ENCODE results near the gene KRT6A.

The KRT6A gene

DNA sequence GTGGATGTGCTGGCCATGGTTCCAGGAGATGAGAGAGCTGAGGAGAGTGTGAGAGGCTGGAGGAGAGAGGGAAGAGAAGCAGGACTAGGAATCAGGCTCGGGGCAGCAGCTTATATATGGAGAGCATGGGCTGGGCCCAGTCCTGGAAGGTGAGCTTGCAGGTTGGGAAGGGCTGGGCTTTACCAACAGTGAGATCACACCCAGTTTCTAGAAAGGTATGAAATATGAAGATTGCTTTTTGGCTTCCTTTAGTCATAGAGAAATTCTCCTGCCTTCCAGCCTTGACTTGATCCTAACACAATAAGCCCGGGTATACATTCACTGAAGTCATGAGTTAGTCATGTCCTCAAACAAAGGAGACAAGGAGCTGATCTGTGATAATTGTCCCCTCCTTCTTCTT, at the start of gene KRT6A:
Gene KRT6A (minus strand): TSS at position 86 of the 400 bp plus-strand sequence. CDS start 69 bp downstream, at position 17.
- DNase-seq = no peak

DNA sequence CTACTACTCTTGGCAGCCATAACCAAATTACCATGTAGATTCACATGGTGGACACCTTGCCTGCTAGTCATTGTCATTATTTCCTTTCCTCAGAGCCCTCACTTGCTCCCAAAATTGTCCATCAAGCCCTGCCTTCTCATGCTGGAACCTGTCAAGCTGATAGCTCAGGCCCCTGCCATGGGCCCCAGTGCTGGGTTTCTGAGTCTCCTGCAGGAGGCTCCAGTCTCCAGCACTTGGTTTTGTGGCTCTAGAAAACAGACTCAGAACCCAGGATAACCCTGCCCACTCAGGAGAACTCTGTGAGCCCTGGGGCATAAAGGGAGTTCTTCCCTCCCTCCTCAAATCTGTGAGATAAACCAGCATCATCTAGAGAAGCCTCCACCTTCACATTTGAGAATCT, 49.1 kb upstream of the KRT6A start:
- no peak for DNase-seq

DNA sequence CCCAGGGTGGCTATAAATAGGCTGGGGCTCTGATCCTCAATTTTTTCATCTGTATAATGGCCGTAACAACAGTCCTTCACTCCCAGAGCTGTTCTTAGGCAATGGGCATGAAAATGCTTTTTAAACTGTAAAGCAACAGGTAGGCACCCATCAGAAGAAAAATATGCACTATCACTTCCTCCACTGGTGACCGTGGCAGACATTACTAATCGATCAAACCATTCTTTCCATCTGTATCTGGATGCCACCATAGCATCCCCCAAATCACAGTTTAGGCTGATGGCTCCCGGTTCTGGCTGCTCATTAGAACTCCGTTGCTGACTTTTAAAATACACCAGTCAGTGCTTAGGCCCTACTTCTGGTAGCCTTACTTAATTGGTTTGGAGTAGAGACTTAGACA, 48.7 kb upstream of the KRT6A start:
- DNase-seq = no peak

DNA sequence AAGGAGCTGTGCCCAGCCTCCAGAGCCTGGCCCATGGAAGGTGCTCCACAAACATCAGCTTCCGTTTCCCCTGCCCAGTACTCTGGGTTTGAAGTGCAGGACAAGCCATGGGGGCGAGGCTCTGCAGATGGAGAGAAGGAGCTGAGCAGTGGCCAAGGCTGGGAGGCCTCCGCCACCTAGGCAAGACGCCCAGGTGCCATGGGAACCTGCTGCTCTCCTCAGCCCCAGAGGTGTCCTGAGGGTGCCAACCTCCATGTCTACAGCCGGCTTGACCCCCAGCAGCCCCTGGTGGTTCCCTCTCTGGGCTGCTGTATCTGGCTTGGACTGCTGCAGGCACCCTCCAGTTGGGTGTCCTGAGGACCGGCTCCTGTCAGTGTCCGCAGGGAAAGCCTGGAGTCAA, 47.5 kb upstream of the KRT6A start:
- no peak for DNase-seq

DNA sequence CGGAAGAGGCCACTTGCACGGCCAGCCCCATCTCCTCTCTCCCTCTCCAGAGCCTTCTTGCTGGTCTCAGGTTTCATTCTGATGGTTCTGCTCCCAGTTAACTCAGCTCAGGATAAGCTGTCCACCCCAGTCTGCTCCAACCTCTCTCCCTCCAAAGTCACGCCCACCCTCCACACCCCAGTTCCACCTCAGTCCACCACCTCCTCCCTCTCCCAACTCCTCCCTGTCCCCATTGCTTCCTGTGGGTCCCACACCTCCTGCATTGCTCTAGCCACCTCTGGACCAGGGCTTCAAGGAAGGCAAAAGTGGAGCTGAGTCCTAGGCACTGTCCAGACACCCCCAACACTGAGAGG, 46.7 kb upstream of the KRT6A start:
- DNase-seq = no peak

DNA sequence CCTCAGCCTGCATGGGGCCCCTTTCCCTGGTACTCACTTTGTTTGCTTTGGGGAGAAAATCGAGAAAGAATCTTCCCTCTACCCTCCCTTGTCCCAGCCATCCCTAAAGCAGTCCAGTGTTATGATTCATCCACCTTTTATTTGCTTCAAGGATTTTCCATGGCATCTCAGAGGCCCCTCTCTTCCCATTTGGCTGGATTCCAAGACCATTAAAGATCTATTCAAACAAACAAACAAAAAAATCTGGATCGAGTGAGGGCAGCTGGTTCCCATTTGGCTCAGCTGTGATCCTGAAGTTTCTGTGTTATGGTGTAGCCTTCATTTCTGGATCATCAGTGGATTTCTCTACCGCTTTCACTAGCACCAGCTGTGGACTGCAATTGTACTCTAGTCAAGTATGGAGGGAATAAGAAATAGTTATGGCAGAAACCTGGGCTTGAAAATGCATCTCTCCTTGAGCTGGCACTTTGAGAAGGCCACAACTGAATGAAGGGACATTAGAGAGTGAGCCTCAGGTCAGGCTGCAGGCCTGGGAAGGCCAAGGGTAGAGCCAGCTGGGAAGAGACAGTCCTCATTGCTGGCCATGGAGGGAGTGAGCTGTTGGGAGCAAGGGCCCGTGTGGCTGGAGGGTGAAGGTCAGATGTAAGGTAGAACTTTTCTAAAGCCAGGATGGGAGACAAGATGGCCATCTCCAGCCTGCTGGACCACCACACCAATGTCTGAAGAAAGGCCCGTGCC, 46.2 kb upstream of the KRT6A start:
- no peak for DNase-seq

DNA sequence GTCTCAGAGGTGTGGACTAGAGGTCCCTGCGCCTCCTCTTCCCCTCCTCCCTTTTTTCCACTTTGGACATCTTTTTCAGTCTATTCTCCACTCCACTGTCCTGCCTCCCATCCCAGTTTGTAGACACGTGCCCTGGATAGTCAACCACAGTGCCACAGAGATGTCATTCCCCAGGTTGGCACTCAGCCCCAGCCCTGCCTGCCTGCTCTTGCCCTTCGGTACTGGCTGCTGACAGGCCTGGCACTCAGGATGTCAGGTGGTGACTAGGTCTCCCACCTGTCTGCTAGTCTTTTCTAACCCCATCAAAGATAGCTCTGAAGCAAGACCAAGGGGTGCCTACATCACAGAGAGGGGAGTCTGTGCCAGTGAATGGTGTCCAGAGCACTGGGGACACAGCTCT, 44.0 kb upstream of the KRT6A start:
- DNase-seq = no peak

DNA sequence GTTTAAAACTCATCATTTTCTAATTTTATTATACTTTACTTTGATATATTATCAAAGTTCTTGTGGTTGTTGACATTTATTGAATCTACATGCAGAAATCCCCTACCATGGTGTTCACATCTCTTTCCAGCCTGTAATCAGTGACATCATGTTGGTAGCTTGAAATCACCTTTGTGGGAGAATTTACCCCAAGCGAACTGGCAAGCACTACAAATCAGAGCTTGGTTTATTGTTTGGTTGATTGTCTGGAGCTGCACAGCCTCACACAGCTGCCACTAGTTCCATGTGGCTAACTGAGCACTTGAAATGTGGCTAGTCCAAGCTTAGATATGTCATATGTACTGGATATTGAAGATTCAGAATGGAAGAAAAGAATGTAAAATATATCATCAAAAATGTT, 42.5 kb upstream of the KRT6A start:
- no peak for DNase-seq

DNA sequence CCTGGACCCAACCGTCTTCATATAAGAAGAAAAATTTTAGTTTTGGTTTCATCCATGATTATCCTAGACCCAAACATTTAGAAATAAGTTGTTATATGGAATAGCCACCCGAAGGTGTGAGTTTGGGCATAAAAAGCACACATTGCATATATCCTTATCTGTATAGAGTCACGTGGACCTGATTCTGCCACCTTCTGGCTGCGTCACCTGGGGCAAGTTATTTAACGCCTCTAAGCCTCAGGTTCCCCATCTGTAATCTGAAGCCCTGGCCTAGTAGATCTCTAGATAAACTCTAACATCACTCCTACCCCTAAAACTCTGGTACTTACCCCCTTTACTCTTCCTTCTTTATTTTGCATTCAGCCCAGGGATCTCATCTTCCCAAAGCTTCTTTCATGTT, 41.4 kb upstream of the KRT6A start:
- no peak for DNase-seq

DNA sequence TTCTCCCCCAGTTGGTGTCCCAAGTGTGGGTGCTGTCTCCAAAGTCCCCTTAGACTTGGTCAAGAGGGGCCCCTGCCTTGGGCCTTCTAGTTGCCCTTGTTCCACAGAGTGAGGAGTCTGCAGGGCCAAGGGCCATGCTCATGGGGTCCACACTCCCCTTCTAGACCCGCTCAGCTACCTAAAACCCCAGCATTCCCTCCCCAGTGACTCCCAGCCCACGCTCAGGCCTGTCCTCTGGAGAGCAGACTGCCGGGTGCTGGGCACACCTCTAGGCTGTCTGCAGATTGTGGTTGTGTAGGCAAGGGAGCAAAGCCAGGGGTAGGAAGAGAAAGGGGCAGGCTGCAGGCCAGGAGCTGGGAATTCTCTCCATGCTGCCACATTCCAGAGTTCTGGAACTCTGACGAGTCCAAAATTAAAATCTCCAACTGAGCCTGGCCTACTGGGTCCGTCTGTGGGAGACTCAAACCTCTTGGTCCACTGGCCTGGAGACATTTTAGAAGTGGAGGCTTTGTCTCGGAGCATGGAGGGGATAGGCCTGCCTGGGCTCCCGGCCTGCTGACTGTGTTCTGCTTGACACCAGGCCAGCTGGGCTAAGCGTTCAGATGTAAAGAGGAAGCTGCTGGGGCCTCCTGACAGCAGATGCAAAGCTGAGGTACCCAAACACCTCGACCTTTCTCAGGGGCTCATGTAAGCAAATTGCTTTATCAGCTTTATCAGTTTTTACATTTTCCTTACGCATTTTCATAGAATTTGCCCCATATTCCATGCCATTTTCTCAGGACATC, 40.8 kb upstream of the KRT6A start:
- DNase-seq = no peak

DNA sequence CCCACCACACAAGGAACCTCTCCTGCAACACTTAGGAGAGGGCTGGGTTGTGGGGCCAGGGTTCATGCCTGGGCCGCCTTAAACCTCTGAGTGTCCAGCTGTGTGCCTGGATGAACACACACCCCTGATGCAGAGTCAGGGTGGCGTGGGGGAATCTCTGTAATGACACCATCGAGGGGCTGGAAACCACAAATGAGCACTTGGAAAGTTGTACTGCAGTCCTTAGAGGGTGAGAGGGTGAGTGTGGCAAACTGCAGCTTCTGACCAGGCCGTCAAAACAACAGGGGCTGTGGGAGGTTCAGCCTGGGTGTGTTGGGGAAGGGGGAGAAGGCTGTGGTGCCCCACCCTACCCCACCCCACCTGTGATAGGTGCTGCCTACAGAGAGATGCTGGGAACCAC, 39.6 kb upstream of the KRT6A start:
- no peak for DNase-seq

DNA sequence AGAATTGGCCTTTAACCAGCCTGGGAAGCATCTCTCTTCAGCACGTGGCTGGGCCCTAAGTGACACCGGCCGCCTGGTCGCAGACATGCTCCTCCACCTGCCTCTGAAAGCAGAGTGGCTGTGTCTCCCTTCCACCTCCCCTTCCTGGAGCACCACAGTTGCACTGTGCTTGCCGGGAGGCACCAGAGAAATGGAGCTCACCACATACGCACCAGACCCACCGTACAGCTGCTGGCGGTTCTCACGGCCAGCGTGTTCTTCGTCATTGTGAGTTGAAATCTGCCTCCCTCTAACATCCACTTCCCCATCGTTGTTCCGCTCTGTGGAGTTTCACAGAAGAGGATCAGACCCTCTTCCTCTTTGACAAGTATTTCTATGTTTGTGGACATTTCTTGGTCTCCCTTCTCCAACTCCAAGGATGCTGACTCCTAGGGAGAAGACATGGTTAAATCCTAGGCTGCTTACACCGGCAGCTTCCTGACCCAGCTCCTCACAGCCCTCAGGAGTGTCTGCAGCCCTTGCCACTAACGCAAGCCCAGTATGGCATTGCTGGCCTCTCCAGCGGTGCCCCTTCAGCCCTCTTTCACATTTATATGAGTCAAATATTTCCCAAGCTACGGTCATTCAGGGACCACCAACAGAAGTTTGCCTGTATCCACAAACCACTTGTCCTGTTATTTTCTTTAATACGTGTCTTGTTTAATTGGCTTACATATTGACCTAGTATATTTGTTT, 38.7 kb upstream of the KRT6A start:
- DNase-seq = no peak

DNA sequence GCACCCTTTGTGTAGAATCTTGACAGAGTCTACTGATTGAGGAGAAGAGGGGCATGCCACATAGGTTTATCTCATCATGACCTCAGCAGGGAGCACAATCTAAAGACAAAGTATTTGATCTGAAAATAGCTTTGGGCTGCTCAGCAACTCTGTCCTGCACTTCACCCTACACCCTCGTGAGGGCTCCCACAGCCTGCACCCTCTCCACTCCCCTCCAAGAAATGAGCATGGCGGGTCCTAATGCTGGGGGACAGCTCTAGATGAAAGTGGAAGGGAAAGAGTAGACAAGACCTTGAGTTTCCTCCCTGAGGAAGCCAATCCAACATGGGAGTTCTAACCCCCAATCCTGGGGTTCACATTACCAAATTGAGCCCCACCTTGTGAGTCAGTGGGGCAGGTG, 37.8 kb upstream of the KRT6A start:
- DNase-seq = no peak

DNA sequence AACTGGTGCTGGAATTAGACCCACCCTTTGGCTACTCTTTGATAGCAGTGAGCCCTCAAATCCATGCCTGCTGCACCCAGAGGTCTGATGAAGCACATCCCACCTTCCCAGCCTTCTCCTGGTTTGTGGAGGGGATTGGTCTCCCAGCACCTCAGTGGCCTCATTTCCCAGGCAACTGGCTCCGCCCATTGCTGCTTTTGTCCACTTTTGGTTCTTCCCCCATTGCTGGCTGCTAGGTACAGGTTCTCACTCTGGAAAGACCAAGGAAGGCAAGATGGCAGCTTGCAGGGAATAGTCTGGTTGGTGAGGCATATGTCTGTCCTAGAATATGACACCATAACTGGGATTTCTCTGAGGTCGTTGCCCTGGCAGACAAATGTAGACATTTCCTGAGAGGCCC, 37.3 kb upstream of the KRT6A start:
- no peak for DNase-seq

DNA sequence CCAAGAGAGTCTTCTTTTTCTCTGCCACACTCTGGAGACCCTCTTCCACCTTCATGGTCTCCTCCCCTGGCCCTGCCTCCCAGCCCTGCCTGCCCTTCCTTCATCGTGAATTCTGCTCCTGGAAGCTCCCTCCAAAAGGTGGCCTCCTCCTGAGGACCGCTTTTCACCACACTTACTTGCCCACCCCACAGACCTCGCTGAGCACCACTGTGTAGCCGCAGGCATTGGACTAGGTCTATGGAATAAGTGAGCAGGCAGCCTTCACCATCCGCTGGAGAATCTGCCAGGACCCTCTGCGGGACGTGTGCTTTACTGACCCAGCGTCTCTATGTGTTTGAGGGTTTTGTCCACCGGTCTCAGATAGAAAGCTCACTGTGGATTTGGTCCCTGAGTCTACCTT, 36.8 kb upstream of the KRT6A start:
- DNase-seq = no peak

DNA sequence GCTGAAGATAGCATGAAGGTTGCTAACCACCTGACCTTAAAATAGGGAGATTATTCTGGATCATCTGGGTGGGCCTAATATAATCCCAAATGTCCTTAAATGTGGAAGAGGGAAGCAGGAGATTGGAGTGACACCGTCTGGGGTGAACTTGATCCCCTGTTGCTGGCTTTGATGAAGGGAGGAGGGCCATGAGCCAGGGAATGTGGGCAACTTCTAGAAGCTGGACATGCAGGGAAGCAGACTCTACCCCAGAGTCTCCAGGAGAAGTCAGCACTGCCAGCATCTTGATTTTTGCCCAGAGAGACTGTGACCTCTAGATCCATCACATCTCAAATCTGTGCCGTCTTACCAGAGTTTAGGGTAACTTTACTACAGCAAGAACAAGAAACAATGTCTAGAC, 36.4 kb upstream of the KRT6A start:
- DNase-seq = no peak

DNA sequence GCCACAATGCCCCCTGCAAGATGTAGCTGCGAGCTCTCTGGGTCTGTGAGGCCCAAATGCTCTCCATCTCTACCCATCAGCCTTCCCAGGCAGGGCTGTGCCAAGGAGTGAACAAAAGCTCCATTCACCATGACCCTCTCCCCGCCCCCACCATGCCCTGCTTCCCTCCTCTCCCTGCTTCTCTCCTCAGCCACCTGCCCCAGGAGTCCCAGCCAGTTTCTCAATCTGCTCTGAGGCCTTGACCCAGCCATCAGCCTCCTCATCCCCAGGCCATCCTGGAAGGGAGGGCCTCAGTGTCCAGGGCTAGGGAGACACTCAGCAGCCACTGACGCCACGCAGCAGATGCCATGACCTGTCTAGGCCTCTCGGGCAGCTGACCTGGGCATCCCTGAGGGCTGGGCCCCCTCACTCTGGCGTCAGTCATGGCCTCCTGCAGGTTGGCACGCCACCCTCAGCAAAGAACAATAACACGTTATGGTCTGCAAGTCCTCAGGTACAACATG, 35.6 kb upstream of the KRT6A start:
- DNase-seq = no peak

DNA sequence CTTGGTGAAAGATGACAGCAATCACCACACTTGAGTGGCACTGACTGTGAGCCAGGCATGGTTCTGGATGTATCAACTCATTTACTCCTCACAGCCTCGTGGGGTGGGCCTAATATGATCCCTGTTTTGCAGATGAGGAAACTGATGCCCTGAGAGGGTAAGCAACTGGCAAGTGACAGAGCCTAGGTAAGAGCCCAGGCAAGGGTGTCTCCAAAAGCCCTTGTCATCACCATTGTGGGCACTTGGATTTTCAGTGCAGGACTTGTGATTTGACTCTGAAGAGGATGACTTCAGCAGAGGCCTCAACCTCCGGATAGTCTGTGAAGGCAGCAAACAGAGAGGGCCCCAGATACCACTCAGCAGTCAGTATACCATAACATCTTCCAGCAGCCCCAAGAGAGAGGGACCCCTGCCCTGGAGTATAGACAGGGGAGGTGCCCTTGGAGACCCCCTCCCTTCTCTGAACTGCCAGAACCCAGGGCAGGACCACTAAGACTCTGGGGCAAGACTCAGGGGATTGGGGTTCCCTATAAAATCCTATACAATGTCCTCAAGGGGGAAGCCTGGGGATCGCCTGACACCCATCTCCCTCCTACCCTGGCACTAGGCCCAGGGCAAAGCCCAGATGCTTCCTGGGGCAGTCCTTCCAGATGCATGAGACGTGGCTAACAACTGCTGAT, 34.2 kb upstream of the KRT6A start:
- DNase-seq = no peak

DNA sequence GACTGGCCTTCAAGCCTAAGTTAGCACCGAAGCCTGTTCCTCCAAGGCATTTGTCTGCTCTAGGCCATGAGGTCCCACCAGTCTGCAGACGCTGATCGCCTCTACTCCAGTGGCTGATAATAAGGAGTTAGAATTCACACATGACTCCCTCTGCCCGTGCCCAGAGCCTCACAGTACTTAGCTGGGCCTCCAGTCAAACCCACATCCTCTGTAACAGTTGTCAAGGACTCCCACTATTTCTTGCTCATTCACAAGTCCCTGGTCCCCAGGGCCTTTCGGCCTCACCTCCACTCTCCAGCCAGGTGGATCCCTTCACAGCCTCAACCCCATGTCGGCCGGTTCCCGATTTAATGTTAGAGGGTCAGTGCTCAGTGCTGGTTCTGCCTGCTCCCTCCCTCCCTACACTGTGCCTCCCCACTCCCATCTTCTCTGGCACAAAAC, 33.5 kb upstream of the KRT6A start:
- no peak for DNase-seq

DNA sequence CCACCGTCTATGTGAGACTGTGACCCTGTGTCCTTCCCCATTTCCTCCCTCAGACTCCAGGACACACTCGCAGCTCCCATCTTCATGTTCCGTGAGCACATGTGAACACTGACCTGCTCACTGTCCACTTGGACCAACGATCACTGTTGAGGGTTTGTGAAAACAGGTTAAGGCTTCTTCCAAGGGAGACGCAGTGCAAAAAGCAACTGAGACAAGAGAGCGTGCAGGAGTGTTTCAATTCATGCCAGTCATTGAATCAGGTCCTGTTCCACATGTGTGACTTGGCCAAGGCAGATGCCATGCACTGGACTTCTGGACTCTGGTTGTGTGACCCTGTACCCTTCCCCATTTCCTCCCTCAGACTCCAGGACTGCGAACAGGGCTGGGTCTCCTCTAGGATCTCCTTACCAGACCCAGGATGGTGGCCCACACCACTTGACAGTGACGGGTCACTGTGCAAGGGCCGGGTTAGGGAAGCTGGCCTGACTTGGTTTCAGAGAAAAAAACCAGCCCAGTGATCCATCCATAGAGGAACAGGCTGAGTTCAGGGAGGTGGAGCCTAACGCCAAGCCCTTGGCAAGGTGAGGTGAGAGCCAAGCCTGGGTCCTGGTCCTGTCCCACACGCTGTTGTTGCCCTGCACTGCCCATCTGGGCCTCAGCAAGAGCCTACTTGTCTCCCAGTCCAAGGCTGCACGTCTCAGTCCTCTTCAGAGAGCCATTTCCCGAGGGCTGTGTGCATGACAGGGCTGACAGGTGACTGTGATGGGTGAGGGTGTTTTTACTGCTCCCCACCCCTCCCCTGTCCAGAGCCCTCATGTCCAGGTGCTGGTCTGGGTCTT, 32.8 kb upstream of the KRT6A start:
- DNase-seq = no peak

DNA sequence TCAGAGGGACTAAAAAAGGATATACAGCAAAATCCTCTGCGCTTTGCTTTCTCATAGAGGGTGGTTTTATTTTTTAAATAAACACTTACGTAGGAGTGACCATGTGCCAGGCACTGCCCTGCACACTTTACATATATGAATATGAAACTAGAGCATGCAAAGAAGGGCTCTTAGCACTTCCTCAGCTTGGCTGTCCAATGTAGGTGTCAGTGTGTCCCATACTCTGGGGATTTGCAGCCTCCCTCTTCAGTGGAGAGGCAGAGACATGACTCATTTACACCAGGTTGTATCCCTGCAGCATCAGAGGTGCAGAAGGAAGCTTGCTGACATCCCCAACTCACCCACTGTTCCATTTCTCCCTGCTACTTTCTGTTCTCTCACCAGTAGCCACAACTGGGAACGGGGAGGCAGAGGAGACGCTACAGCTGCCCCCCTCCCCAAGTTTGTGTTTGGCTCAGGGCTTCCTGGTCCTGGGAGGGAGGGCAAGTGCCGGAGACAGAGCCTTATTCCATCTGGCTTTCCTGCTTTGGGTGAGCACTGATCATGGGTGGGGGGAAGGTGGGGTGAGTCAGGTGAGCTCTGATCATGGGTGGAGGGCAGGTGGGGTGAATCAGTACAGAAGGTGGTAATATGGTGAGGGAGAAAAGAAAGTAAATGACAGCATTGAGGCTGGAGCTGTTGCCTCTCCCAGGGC, 32.0 kb upstream of the KRT6A start:
- no peak for DNase-seq

Measured in activated gamma-delta T cell treated with Interleukin-2 at 50 U/mL for 16 hours (primary cell).